ENCODE data around the gene LINGO3.

The LINGO3 gene

GRCh38 chr19:2270157-2270422 is 37.9 kb downstream of the LINGO3 start:
- peak overlapping the region; percentile 99 for H3K4me3 ChIP-seq (ENCODE audit: low read depth, low read length)
- H3K27ac ChIP-seq (ENCODE audit: extremely low read depth, low read depth, low read length): peak overlapping the region; percentile 98
- ChIA-PET POLR2A (interaction anchor here (1.4 to 3.4 kb wide), 2 partner anchors 31 to 206 kb away, joined by 3 to 18 read pairs; partner anchors contain the start of gene GADD45B), CTCF (interaction anchor here (0.6 kb wide), 2 partner anchors 10 to 424 kb away, joined by 3 read pairs; no protein-coding TSS in a partner anchor)
- H3K36me3 ChIP-seq (ENCODE audit: control insufficient read depth in 2 of 2, insufficient read depth in 1 of 2, low read length in 2 of 2): peaks cover 6 to 28% of the 10 kb centered on the region in 2 experiments; a peak in 2 of 3 replicates
- no peaks in the 10 kb centered on the region for H3K9me3 ChIP-seq (ENCODE audit: control insufficient read depth, insufficient read depth, low read depth, low read length)
- 0 out of 2 replicates have a peak, but pooled peaks cover 5% of the 10 kb centered on the region for H3K4me1 ChIP-seq (ENCODE audit: control insufficient read depth, insufficient read depth, low read length)
- 0 out of 2 replicates have a peak, but pooled peaks have one; percentile 43 for TF ChIP-seq ZNF292 (tag by site-specific recombination; IDR thresholded peaks at IDR 0.05; ENCODE audit: borderline replicate concordance, low read depth)
- no peak for TF ChIP-seq TCF7L2 (IDR thresholded peaks at IDR 0.05; ENCODE audit: borderline replicate concordance, low read depth, low read length)
- TF ChIP-seq ATF2 (tag by site-specific recombination; IDR thresholded peaks at IDR 0.05; ENCODE audit: low read depth): no peak
- TF ChIP-seq GLI4 (tag by site-specific recombination; IDR thresholded peaks at IDR 0.05): peak; percentile 47; the same call in 1 of the 2 replicates
- TF ChIP-seq, protein P1, sequence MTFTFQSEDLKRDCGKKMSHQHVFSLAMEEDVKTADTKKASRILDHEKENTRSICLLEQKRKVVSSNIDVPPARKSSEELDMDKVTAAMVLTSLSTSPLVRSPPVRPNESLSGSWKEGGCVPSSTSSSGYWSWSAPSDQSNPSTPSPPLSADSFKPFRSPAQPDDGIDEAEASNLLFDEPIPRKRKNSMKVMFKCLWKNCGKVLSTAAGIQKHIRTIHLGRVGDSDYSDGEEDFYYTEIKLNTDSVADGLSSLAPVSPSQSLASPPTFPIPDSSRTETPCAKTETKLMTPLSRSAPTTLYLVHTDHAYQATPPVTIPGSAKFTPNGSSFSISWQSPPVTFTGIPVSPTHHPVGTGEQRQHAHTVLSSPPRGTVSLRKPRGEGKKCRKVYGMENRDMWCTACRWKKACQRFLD (tag by site-specific recombination; IDR thresholded peaks at IDR 0.05): no peak
- peak; percentile 28 for TF ChIP-seq KLF9 (tag by site-specific recombination; IDR thresholded peaks at IDR 0.05; ENCODE audit: low read depth)
- peak; percentile 18 for TF ChIP-seq SP3 (tag by site-specific recombination; IDR thresholded peaks at IDR 0.05)
- 0 out of 2 replicates have a peak, but pooled peaks have one; percentile 13 for TF ChIP-seq ZNF837 (tag by site-specific recombination; IDR thresholded peaks at IDR 0.05)
- no peak for TF ChIP-seq REST (tag by site-specific recombination; IDR thresholded peaks at IDR 0.05)
- TF ChIP-seq ZNF610 (tag by site-specific recombination; IDR thresholded peaks at IDR 0.05; ENCODE audit: borderline replicate concordance): 0 out of 2 replicates have a peak, but pooled peaks have one; percentile 13

DNA sequence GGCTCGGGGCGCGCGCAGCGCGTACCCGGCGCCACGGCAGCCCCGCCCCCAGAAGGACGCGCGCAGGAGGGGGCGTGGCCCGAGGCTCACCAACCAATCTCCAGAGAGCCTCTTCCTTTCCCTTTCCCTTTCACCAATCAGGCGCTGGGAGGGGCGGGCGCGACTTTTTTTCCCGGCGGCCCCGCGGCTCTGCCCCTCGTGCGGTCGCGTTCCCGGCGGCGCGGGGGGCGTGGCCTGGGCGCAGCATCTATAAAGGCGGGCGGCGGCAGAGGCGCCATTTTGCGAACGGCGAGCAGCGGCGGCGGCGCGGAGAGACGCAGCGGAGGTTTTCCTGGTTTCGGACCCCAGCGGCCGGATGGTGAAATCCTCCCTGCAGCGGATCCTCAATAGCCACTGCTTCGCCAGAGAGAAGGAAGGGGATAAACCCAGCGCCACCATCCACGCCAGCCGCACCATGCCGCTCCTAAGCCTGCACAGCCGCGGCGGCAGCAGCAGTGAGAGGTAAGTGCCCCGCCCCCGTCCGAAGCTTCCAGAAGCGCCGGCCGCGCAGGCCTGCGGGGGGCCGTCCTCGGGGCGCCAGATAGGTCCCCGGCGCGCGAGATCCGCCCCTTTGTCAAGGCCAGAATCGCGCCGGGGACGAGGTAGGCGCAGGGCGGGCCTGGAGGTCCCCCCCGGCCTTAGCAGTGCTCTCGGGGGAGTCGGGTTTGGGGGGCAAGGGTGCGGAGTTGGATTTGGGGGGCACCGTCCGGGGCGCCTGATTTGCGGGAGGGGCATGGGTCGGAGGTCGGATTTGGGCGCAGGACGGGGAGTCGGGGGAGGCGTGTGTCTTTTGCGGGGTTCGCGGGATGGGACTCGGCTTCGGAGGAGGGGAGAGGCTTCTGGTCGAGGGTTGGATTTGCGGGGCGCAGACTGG is 38.5 kb downstream of the LINGO3 start:
- Histone ChIP-seq H3K4me3 (ENCODE audit: low read depth, low read length) (peak overlapping the region; percentile 99), H3K36me3 (ENCODE audit: control insufficient read depth in 2 of 2, insufficient read depth in 1 of 2, low read length in 2 of 2) (peaks cover 6 to 28% of the 10 kb centered on the region in 2 experiments; a peak in 2 of 3 replicates), H3K4me1 (ENCODE audit: control insufficient read depth, insufficient read depth, low read length) (0 out of 2 replicates have a peak, but pooled peaks cover 5% of the 10 kb centered on the region), H3K9me3 (ENCODE audit: control insufficient read depth, insufficient read depth, low read depth, low read length) (no peaks in the 10 kb centered on the region), H3K27ac (ENCODE audit: extremely low read depth, low read depth, low read length) (peak overlapping the region; percentile 98)
- POLR2A ChIA-PET: interaction anchor here (1.4 to 3.4 kb wide), 2 partner anchors 31 to 207 kb away, joined by 3 to 18 read pairs; partner anchors contain the start of gene GADD45B
- CTCF ChIA-PET: interaction anchor here (0.6 kb wide), 2 partner anchors 10 to 424 kb away, joined by 3 read pairs; no protein-coding TSS in a partner anchor
- 0 out of 2 replicates have a peak, but pooled peaks have one; percentile 28 for TF ChIP-seq ZBTB11 (tag by site-specific recombination; conservative IDR thresholded peaks at IDR 0.05; ENCODE audit: low read depth)
- TF ChIP-seq, protein P2, sequence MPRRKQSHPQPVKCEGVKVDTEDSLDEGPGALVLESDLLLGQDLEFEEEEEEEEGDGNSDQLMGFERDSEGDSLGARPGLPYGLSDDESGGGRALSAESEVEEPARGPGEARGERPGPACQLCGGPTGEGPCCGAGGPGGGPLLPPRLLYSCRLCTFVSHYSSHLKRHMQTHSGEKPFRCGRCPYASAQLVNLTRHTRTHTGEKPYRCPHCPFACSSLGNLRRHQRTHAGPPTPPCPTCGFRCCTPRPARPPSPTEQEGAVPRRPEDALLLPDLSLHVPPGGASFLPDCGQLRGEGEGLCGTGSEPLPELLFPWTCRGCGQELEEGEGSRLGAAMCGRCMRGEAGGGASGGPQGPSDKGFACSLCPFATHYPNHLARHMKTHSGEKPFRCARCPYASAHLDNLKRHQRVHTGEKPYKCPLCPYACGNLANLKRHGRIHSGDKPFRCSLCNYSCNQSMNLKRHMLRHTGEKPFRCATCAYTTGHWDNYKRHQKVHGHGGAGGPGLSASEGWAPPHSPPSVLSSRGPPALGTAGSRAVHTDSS (tag by site-specific recombination; IDR thresholded peaks at IDR 0.05): no peak
- TF ChIP-seq ZNF37A (tag by site-specific recombination; IDR thresholded peaks at IDR 0.05): no peak
- no peak for TF ChIP-seq BCL6B (tag by site-specific recombination; IDR thresholded peaks at IDR 0.05)
- peak; percentile 77 for TF ChIP-seq KLF8 (tag by site-specific recombination; IDR thresholded peaks at IDR 0.05)
- no peak for TF ChIP-seq ZNF121 (tag by site-specific recombination; IDR thresholded peaks at IDR 0.05)
- peak; percentile 33; the same call in 1 of the 2 replicates for TF ChIP-seq ZIC2 (tag by site-specific recombination; IDR thresholded peaks at IDR 0.05)
- TF ChIP-seq IKZF3 (tag by site-specific recombination; IDR thresholded peaks at IDR 0.05): no peak
